Prostate gland (tissue), 2 donors: ENCODE results near the gene PPP1R14B.

ENCODE experiments used
- CTCF ChIP-seq, 4 experiments: fragments of 200-600 bp in 2 of 4; fragments of 450-650 bp in 2 of 4; sonication (generic) in 2 of 4; IDR thresholded peaks; 1 replicate in 3 of 4; 2 replicates in 1 of 4; pipeline ENCODE4 v1.5.1; 2016 to 2019; ENCODE audit warnings: antibody characterized with exemption in 4 of 4, mild to moderate bottlenecking in 2 of 4, moderate library complexity in 2 of 4
- POLR2A ChIP-seq: fragments of 450-650 bp; IDR thresholded peaks from one replicate; pipeline ENCODE4 v1.6.1; 2016; ENCODE audit warnings: antibody characterized with exemption, mild to moderate bottlenecking

- TF ChIP-seq CTCF (IDR thresholded peaks at IDR 0.05) (no peak), POLR2A (no peak)
These were observed 15.2 kb downstream of the PPP1R14B start for GRCh38 chr11:64231546-64231945.
